MCF 10A (cell line): ENCODE measurements around the gene TAF7L. TPM values are rescaled to one million over a fixed set of nuclear protein-coding genes. Genes with fewer than 3 reads are reported as not detected.
"Not testable (repeated sequence)": the region's sequence is repeated elsewhere in the genome, so short reads cannot be mapped to it uniquely, and the experiment has no call there.

Experiments used
- BruUV-seq: library from RNA; stranded (reverse); fragments of 400-500 nt; replicated peaks from 2 replicates; lab custom pipeline; 2021; lab: Mats Ljungman, UMichigan
- CTCF ChIA-PET: fragments of 300-600 bp; sonication (Branson Sonifier 250); formaldehyde crosslinking; extraction: SDS; loops from one replicate; lab custom pipeline; 2021; ENCODE audit warnings: antibody characterized with exemption, inconsistent platforms; lab: Yijun Ruan, JAX
- POLR2A ChIA-PET: fragments of 300-600, 350-650 bp; sonication (Branson Sonifier 250); formaldehyde crosslinking; extraction: SDS; loops from one replicate; lab custom pipeline; 2020; ENCODE audit warnings: antibody characterized with exemption, inconsistent platforms; lab: Yijun Ruan, JAX
- DNase-seq: peaks from one replicate; pipeline ENCODE4 v3.0.0-alpha.2; 2018; ENCODE audit not compliant: unreplicated experiment
- H3K27ac Mint-ChIP-seq: one replicate; pipeline ENCODE4 v1.8.0; 2022; ENCODE audit warnings: mild to moderate bottlenecking, low read depth, mixed read lengths; ENCODE audit not compliant: unreplicated experiment
- H3K27me3 Mint-ChIP-seq: one replicate; pipeline ENCODE4 v1.8.0; 2022; ENCODE audit warnings: mixed read lengths; ENCODE audit not compliant: insufficient read depth, unreplicated experiment
- H3K36me3 Mint-ChIP-seq: one replicate; pipeline ENCODE4 v1.8.0; 2022; ENCODE audit warnings: mild to moderate bottlenecking, moderate library complexity, mixed read lengths; ENCODE audit not compliant: insufficient read depth, unreplicated experiment
- H3K4me1 Mint-ChIP-seq: one replicate; pipeline ENCODE4 v1.8.0; 2022; ENCODE audit warnings: mixed read lengths; ENCODE audit not compliant: insufficient read depth, unreplicated experiment
- H3K4me3 Mint-ChIP-seq: one replicate; pipeline ENCODE4 v1.8.0; 2022; ENCODE audit warnings: mild to moderate bottlenecking, moderate library complexity, mixed read lengths; ENCODE audit not compliant: unreplicated experiment
- H3K9me3 Mint-ChIP-seq: one replicate; pipeline ENCODE4 v1.8.0; 2022; ENCODE audit warnings: mixed read lengths; ENCODE audit not compliant: unreplicated experiment
- CTCF ChIP-seq: fragments of 200-600 bp; IDR thresholded peaks from one replicate; pipeline ENCODE4 v1.8.0; 2022; ENCODE audit warnings: antibody characterized with exemption, mild to moderate bottlenecking; ENCODE audit not compliant: unreplicated experiment
- intact Hi-C: fragments of 100-400 bp; cut with micrococcal nuclease; formaldehyde crosslinking; loops from 2 replicates; pipeline ENCODE4 v1.14.1; 2022
- total RNA-seq: library from RNA; stranded (reverse); gene quantifications from 2 replicates; pipeline ENCODE4 v1.2.3, GENCODE V29; 2022

The TAF7L gene
- total RNA-seq, 1 experiment from 2014 or later = 0.21 TPM

GRCh38 chrX:101303790-101304189 lies 12.7 kb upstream of the TAF7L start:
- Mint-ChIP-seq H3K9me3 (no peaks in the 10 kb centered on the region), H3K4me3 (no peak overlapping the region), H3K27me3 (no peaks in the 10 kb centered on the region), H3K4me1 (no peaks in the 10 kb centered on the region), H3K27ac (no peak overlapping the region), H3K36me3 (no peaks in the 10 kb centered on the region)
- CTCF ChIA-PET = no interaction called here
- TF ChIP-seq CTCF = no peak
- BruUV-seq = no TSS peak
- DNase-seq = no peak
- POLR2A ChIA-PET = no interaction called here
- intact Hi-C loops = no loop called here

- H3K27me3 Mint-ChIP-seq = peaks cover 39% of the 10 kb centered on the region
- H3K27ac Mint-ChIP-seq, intact Hi-C loops, H3K36me3 Mint-ChIP-seq, H3K4me1 Mint-ChIP-seq, POLR2A ChIA-PET, DNase-seq, BruUV-seq, H3K4me3 Mint-ChIP-seq, H3K9me3 Mint-ChIP-seq: not testable (repeated sequence)
- CTCF ChIA-PET = interaction anchor here (1.3 kb wide), 1 partner anchor 9 kb away, joined by 3 read pairs; no protein-coding TSS in a partner anchor
Measured at GRCh38 chrX:101295603-101296002, 4.5 kb upstream of the TAF7L start.

GRCh38 chrX:101287402-101287801 lies 3.7 kb downstream of the TAF7L start:
- TF ChIP-seq CTCF = peak; percentile 64
- DNase-seq = peak; percentile 56
- no TSS peak for BruUV-seq
- H3K36me3 Mint-ChIP-seq = no peaks in the 10 kb centered on the region
- H3K4me1 Mint-ChIP-seq = no peaks in the 10 kb centered on the region
- no peaks in the 10 kb centered on the region for H3K9me3 Mint-ChIP-seq
- no peak overlapping the region for H3K4me3 Mint-ChIP-seq
- H3K27me3 Mint-ChIP-seq = peaks cover 24% of the 10 kb centered on the region
- intact Hi-C loops = loop anchor here (1.0 kb wide), 1 partner anchor 392 kb away; no protein-coding TSS in a partner anchor
- POLR2A ChIA-PET = no interaction called here
- H3K27ac Mint-ChIP-seq = no peak overlapping the region
- CTCF ChIA-PET = interaction anchor here (0.6 to 2.4 kb wide), 15 partner anchors 9 to 599 kb away, joined by 3 to 16 read pairs (median 3); no protein-coding TSS in a partner anchor

GRCh38 chrX:101276238-101276637 lies 14.9 kb downstream of the TAF7L start:
- H3K9me3 Mint-ChIP-seq = no peaks in the 10 kb centered on the region
- no peak for TF ChIP-seq CTCF
- peaks cover 54% of the 10 kb centered on the region for H3K27me3 Mint-ChIP-seq
- no peaks in the 10 kb centered on the region for H3K36me3 Mint-ChIP-seq
- CTCF ChIA-PET = interaction anchor here (1.1 kb wide), 1 partner anchor 99 kb away, joined by 5 read pairs; no protein-coding TSS in a partner anchor
- no peak for DNase-seq
- no peak overlapping the region for H3K4me3 Mint-ChIP-seq
- BruUV-seq = no TSS peak
- POLR2A ChIA-PET = no interaction called here
- H3K4me1 Mint-ChIP-seq = no peaks in the 10 kb centered on the region
- no peak overlapping the region for H3K27ac Mint-ChIP-seq
- intact Hi-C loops = no loop called here
